ENCODE results near the gene OPN4.
"Not testable (repeated sequence)": the region's sequence is repeated elsewhere in the genome, so short reads cannot be mapped to it uniquely, and the experiment has no call there.

OPN4 gene

DNA sequence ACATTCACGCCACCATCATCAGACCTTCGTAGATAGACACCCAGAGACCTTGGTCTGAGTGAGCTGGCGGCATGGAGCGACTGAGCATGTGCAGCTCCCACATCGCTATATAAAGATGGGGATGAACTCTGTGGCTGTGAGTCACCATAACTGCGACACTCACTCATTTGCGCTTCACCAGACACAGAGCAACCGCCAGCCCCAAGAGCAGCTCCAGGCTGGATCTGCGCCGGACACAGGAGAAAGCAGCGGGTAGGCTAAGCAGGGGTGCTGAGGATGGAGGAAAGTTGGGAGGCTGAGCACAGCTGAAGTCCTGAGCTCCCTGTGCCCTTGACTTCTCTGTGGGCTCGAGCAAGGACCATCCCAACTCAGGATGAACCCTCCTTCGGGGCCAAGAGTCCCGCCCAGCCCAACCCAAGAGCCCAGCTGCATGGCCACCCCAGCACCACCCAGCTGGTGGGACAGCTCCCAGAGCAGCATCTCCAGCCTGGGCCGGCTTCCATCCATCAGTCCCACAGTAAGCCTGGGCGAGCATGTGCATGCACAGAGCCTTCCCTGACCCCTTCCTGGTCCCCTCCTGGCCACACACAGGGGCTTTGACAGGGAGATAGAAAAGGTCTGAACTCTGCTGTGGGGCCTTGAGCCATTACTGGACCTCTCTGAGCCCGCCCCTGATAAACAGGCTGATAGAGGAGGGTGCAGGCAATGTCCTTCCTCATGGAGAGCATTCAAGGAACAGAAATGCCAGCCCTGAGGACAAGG lies at the start of gene OPN4:
Gene OPN4, plus strand, starts transcription at position 137 of the 762 bp plus-strand sequence. Its CDS starts 237 bp downstream, at position 374.
- no peak for DNase-seq (ENCODE audit: low read depth)

GRCh38 chr10:86607674-86608073 lies 46.7 kb upstream of the OPN4 start:
- no peak for DNase-seq (ENCODE audit: low read depth)

DNA sequence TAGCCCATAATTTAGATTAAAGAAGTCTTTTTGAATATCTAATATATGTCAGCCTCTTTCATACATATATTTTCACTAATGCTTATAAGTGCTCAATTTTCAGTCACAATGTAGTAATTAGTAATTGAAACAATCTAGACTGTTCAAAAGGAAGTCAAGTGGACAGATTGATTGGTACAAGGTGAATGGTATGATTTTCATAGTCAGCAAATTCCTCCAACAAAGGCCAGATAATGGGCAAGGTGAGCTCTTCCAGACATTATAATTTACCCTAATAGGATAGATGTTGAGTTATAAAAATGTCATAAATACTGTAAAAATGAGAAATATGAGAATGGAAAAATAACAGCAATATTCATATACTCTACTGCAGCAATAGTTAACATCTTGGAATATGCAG lies 44.4 kb upstream of the OPN4 start:
- DNase-seq (ENCODE audit: low read depth) = no peak

DNA sequence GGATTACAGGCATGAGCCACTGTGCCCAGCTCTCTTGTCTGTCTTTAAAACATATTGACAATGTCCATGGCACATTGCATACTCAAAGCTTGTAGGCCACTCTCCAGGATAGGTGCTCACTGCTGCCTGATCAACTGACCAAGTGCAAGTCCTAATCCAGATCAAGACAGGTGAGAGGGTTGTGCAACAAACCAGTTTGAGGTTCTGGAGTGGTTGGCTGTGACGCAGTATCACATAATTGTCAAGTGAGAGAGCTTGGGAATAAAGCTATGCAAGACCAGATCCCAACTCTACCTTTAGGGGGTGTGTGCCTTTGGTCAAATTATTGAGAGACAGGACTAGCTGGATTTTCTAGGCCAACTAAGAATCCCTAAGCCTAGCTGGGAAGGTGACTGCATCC lies 43.0 kb upstream of the OPN4 start:
- no peak for DNase-seq (ENCODE audit: low read depth)

- no peak for DNase-seq (ENCODE audit: low read depth)
These were observed 41.3 kb upstream of the OPN4 start for GRCh38 chr10:86613096-86613495.

- no peak for DNase-seq (ENCODE audit: low read depth)
These were observed 40.4 kb upstream of the OPN4 start for GRCh38 chr10:86613905-86614304.

DNA sequence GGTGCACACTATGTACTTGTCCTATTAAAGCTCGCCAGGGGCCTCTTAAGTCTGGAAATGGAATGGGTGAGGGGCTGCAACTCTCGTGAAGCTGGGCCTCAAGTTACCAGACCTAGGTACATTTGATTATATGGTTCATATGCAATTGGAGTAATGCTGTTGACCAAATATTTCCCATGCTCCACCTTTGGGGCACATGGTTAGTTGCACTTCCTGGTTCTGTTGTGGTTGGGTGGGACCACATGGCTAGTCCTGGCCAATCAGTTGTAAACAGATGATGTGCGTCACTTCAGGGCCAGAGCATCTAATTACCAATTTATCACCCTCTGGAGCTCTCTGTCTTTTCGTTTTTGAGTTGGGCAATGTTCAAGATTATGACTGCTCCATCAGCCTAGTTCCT lies 39.5 kb upstream of the OPN4 start:
- DNase-seq (ENCODE audit: low read depth) = no peak

GRCh38 chr10:86617278-86617677 lies 37.1 kb upstream of the OPN4 start:
- DNase-seq (ENCODE audit: low read depth) = not testable (repeated sequence)

- DNase-seq (ENCODE audit: low read depth) = no peak
These were observed 26.0 kb upstream of the OPN4 start for GRCh38 chr10:86628311-86628710.

- no peak for DNase-seq (ENCODE audit: low read depth)
These were observed 24.3 kb upstream of the OPN4 start for GRCh38 chr10:86630079-86630478.

- DNase-seq (ENCODE audit: low read depth) = no peak
These were observed 22.1 kb upstream of the OPN4 start for GRCh38 chr10:86632009-86632800.

DNA sequence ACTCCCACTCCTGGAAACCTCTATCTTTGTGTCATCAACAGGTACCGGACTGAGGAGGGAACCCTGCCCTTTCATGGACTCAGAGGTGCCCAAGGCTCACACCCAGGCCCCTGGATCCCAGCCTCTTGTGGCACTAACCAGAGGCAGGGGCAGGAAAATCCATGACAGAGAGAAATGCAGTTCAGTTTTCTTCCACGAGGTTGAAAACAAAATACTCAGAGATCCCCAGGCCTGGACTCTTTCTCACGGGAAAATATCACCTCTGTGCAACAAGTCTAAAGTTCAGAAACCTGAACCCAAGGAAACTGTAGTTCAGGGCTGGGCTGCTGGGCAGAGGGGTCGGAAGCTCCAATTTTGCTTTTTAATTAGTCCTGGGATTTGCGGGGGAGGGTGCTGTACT lies 21.4 kb upstream of the OPN4 start:
- no peak for DNase-seq (ENCODE audit: low read depth)

GRCh38 chr10:86635402-86635801 lies 18.9 kb upstream of the OPN4 start:
- no peak for DNase-seq (ENCODE audit: low read depth)

- DNase-seq (ENCODE audit: low read depth) = no peak
These were observed 18.0 kb upstream of the OPN4 start for GRCh38 chr10:86636311-86636710.

DNA sequence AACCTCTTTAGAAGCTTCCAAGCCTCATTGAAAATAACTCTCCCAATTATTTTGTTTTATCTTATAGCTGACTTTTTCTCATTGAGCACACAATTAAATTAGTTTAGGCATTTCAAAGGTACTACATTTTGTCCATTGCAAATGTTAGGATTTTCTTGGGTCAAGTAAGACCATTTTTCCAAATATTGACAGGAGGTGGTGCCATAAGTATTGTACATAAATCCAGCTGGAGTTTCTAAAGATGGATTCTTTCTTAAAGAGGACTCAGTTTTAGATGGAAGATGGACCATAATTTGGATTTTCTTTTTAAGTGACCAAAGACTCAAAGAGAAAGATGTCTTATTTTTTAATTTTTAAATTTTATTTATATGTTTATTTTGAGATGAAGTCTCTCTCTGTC lies 12.3 kb upstream of the OPN4 start:
- no peak for DNase-seq (ENCODE audit: low read depth)

DNA sequence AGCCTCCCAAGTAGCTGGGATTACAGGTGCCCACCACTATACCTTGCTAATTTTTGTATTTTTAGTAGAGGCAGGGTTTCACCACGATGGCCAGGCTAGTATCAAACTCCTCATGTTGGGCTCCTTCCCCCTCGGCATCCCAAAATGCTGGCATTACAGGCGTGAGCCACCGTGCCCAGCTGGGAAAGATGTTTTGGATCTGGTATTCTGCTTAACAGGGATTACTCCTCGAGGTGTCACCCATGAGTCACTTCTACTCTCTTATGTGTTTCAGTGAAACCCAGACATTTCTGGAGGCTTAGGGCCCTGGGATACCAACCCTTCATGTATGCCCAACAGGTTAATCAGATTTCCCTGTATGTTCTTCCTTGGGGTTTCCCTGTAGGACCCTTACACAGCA lies 11.8 kb upstream of the OPN4 start:
- no peak for DNase-seq (ENCODE audit: low read depth)

- no peak for DNase-seq (ENCODE audit: low read depth)
These were observed 10.1 kb upstream of the OPN4 start for GRCh38 chr10:86644152-86644793.

DNA sequence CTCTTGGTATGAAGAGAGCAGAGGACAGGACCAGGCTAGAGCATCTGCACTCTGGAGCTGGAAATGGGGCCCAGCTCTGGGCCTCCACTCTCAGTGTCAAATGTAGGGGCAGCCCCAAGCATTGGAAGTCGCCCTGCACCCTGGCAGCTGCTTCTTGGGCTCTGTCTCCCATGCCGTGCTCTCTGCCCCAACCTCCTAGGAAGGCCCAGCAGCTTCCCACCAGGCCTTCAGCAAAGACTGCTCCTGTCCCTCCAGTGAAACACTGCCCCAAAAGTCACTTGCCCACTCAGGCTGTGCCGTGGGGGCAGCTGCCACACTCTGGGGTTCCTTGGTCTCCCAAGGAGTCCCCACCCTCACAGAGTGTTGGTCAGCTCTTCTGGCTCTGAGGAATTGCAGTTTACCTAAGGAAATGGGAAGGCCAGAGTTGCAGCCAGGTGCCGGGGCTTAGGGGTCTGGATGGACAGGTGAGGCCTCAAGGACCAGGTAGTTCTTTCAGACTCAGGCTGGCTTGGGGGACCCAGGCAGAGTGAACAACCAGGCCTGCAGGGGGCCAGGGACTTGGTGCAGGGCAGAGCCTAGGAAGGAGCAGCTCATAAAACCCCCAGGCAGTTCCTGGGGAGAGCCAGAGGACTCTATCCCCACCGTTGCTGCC lies 9.4 kb upstream of the OPN4 start:
- no peak for DNase-seq (ENCODE audit: low read depth)

DNA sequence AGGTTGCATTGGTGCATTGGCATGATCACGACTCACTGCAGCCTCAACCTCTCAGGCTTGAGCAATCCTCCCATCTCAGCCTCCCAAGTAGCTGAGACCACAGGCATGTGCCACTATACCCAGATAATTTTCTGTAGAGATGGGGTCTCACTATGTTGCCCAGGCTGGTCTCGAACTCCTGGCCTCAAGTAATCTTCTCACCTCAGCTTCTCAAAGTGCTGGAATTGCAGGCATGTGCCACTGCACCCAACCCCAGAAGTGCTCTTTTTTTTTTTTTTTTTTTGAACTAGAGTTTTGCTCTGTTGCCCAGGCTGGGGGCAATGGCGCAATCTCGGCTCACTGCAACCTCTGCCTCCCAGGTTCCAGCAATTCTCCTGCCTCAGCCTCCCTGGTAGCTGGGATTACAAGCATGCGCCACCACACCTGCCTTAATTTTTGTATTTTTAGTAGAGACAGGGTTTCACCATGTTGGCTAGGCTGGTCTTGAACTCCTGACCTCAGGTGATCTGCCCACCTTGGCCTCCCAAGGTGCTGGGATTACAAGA lies 8.7 kb upstream of the OPN4 start:
- DNase-seq (ENCODE audit: low read depth) = not testable (repeated sequence)

DNA sequence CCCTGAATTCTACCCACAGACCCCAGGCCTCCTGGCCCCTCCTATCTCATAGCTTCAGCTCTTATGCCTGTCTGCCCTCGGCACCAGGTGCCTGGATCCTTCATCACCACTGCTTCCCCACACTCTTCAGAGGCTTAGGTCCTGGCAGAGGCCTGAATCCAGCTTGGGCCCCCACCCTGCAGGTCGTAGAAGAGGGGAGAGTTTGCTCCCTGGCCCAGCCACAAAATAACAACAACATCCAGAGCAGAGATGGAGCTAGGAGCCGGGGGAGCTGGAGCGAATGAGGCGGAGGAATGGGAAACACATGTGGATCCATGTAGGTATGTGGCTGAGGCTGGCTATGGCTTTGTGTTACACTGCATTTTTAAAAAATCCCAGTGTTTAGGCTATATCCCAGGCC lies 7.8 kb upstream of the OPN4 start:
- DNase-seq (ENCODE audit: low read depth) = no peak

- no peak for DNase-seq (ENCODE audit: low read depth)
These were observed 7.4 kb upstream of the OPN4 start for GRCh38 chr10:86646933-86647332.

Data from stimulated activated CD8-positive, alpha-beta memory T cell treated with anti-CD3 and anti-CD28 coated beads, Interleukin-15, amount 100 ng/mL, for 24 hours (primary cell).